C4-2B (cell line): ENCODE results near the gene TMEM222.

Experiments used
- CTCF ChIP-seq: fragments of 450-650 bp; conservative IDR thresholded peaks from 2 replicates; pipeline ENCODE4 v1.5.1; 2017; ENCODE audit warnings: mild to moderate bottlenecking
- ZFX ChIP-seq: fragments of 450-650 bp; IDR thresholded peaks from 2 replicates; pipeline ENCODE4 v1.6.1; 2017

- TF ChIP-seq CTCF, result no peak
- no peak for TF ChIP-seq ZFX
These were observed 13.9 kb upstream of the TMEM222 start for GRCh38 chr1:27307874-27308598.
